Fibroblast of the aortic adventitia (primary cell): ENCODE measurements around the gene SSTR1. TPM values are rescaled to one million over a fixed set of nuclear protein-coding genes. Genes with fewer than 3 reads are reported as not detected.

ENCODE experiments used
- DNase-seq: peaks from one replicate; pipeline ENCODE4 v3.0.0-alpha.2; 2010; ENCODE audit warnings: low read depth
- H3K4me3 ChIP-seq: 2 replicates; pipeline ENCODE4 v1.5.1; 2011; ENCODE audit warnings: low read depth, mild to moderate bottlenecking, control low read depth, low read length, moderate library complexity
- total RNA-seq: library from RNA; depleted of rRNA; stranded (reverse); fragments of >200 nt; gene quantifications from 2 replicates; pipeline ENCODE4 v1.2.3, GENCODE V29; 2012; ENCODE audit warnings: low replicate concordance
- TF ChIP-seq, protein P1 (sequence below): IDR thresholded peaks from 2 replicates; pipeline ENCODE4 v1.5.1; 2011; ENCODE audit warnings: mild to moderate bottlenecking, low read length, control low read depth, inconsistent platforms; ENCODE audit not compliant: insufficient read depth

SSTR1 gene
- total RNA-seq, 1 donor, result 0.63 TPM

GRCh38 chr14:38202444-38203191, 5.1 kb upstream of the SSTR1 start:
- no peak for DNase-seq
- H3K4me3 ChIP-seq, result no peak overlapping the region

DNA sequence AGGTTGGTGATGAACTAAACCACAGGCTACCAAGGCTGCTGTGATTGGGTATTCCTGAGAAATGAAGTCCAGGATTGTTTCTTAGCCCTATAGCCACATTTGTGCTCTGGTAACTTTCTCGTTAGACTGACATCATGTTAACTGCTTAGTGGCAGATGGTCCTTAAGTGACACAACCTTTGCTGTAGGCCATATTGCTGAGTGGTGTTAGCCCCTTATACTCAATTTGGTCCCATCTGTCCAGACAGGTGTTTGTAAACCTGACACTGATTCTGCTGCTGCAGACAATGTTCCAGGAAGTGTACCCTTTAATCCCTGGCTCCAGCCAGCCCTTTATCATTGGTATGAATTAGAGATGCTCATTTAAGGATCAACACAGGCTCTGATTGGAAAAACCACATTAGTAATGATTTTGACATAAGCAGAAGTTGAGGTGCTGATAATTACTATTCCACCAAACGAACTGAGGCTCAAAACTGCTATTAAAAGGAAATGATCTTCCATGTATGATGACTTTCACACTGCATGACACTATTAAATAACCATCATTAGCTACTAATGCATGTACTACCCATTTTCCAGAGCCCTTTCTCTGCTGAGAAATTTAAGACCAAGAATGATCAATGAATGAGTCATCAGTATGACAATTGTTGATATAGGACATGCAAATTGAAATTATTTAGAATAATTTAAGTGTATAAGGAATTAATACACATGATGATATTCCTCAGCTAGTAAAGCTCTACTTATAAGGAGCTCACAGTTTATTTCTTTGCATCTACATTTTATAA, 3.6 kb upstream of the SSTR1 start:
- DNase-seq, result no peak
- no peak overlapping the region for H3K4me3 ChIP-seq
- TF ChIP-seq, protein P1, sequence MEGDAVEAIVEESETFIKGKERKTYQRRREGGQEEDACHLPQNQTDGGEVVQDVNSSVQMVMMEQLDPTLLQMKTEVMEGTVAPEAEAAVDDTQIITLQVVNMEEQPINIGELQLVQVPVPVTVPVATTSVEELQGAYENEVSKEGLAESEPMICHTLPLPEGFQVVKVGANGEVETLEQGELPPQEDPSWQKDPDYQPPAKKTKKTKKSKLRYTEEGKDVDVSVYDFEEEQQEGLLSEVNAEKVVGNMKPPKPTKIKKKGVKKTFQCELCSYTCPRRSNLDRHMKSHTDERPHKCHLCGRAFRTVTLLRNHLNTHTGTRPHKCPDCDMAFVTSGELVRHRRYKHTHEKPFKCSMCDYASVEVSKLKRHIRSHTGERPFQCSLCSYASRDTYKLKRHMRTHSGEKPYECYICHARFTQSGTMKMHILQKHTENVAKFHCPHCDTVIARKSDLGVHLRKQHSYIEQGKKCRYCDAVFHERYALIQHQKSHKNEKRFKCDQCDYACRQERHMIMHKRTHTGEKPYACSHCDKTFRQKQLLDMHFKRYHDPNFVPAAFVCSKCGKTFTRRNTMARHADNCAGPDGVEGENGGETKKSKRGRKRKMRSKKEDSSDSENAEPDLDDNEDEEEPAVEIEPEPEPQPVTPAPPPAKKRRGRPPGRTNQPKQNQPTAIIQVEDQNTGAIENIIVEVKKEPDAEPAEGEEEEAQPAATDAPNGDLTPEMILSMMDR, result no peak

More at GRCh38 chr14:38202444-38203191, 5.1 kb upstream of the SSTR1 start:
- TF ChIP-seq, protein P1, result no peak

DNA sequence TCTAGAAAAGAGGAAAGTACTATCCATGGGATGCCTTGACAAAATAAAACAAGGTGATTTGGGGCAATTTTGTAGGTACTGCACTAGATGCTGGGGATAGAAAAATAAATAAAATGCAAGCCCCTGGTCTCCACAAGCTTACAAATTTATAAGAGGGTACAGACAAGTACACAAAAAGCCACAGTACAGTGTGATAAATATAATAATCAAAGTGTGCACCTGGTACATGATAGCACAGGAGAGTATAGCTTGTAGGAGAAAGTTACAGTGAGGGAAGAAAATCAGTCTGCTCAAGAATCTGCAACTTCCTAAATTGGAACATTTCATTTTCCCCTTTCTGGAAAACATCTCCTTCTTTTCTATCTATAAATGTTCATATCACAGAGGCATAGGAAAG, 3.0 kb upstream of the SSTR1 start:
- H3K4me3 ChIP-seq, result no peak overlapping the region

GRCh38 chr14:38205119-38205813, 2.4 kb upstream of the SSTR1 start:
- TF ChIP-seq, protein P1, result no peak
- no peak for DNase-seq
- no peak overlapping the region for H3K4me3 ChIP-seq

More for the DNA sequence above, 3.0 kb upstream of the SSTR1 start:
- TF ChIP-seq, protein P1, result no peak
- DNase-seq, result no peak

DNA sequence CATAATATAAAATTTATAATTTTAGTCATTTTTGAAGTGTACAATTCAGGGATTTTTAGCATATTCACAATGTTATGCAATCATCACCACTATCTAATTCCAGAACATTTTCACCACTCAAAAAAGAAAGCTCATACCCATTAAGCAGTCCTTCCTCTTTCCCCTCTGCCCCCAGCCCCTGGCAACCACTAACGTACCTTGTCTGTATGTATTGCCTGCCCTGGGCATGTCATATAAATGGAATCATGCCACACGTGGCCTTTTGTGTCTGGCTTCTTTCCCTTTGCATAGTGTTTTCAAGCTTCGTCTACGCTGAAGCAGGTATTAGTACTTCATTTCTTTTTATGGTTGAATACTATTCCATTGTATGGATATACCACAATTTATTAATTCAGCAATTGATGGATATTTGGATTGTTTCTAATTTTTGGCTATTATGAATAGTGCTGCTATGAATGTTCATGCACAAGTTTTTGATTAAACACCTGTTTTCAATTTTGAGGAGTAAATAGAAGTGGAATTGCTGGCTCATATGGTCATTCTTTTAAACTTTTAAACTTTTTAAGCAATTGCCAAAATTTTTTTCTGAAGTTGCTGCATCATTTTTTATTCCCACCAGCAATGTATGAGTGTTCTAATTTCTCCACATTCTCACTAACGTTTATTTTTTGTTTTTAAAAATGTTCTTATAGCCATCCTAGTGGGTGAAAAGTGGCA, 1.6 kb upstream of the SSTR1 start:
- TF ChIP-seq, protein P1, result no peak
- no peak for DNase-seq
- no peak overlapping the region for H3K4me3 ChIP-seq

DNA sequence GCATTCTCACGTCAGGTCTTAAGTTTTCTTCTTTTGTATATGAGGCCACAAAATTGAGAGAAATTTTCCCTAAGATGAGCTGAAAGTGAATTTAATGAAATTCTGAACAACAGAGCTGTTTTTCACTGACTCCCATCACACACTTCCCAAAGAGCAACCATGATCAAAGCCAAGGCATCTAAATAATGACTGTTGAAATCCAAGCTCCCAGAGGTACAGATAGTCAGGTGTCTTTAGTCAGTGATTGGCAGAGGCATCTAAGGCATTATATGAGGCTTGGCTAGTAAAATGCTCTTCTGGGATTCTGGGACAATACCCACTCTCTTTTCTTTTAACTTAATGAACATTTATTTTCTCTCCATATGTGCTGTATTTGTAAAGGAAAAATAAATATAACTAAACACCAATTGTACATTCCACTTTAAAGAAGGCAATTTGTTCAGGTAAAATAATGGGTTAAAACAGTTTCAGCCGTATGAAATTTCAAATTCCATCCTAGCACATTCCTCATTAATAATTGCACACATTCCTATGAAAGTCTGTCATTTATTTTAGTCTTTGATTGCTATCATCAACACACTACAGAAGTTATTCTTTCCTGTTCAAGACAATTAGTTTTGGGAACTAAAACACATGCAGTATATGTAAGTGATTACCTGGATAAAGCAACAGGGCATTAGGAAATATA, 871 bp upstream of the SSTR1 start:
- no peak overlapping the region for H3K4me3 ChIP-seq
- TF ChIP-seq, protein P1, result no peak
- no peak for DNase-seq
